ENCODE results near the gene FBXO27. TPM values are rescaled to one million over a fixed set of nuclear protein-coding genes. Genes with fewer than 3 reads are reported as not detected.

The FBXO27 gene
- total and polyA plus RNA-seq, 2 of the 4 experiments (the other 2 are of a cell fraction): 0.18 to 0.50 TPM

GRCh38 chr19:39064405-39064804, 32.1 kb upstream of the FBXO27 start:
- ATAC-seq (ENCODE audit: low read depth): no peak
- Histone ChIP-seq H2BK15ac (ENCODE audit: low read depth, low read length) (no peak overlapping the region), H3K36me3 (ENCODE audit: control insufficient read depth, insufficient read depth, low read length) (no peaks in the 10 kb centered on the region), H3K4me3 (ENCODE audit: insufficient read depth, low read depth, low read length) (no peak overlapping the region), H2AK5ac (ENCODE audit: low read depth, low read length) (no peak overlapping the region), H2BK20ac (ENCODE audit: low read depth, low read length) (no peak overlapping the region), H3K18ac (ENCODE audit: low read depth, low read length) (no peak overlapping the region), H2BK120ac (ENCODE audit: low read depth, low read length) (no peak overlapping the region), H4K20me1 (ENCODE audit: insufficient read depth, low read length) (no peaks in the 10 kb centered on the region), H4K5ac (ENCODE audit: low read depth, low read length) (no peak overlapping the region), H3K27me3 (ENCODE audit: control insufficient read depth, insufficient read depth, low read length) (peaks cover 4% of the 10 kb centered on the region), H2AFZ (replicated peaks; ENCODE audit: low read length, poor library complexity) (no peak overlapping the region), H2AK9ac (replicated peaks; ENCODE audit: low read depth, low read length, poor library complexity) (no peak overlapping the region), H3K79me1 (ENCODE audit: low read depth in 1 of 2, low read length in 2 of 2) (no peaks in the 10 kb centered on the region), H4K91ac (ENCODE audit: insufficient read depth, low read depth, low read length) (no peak overlapping the region), H3K9me3 (ENCODE audit: control insufficient read depth, insufficient read depth, low read length) (0 out of 2 replicates have a peak, but pooled peaks cover 2% of the 10 kb centered on the region), H2BK5ac (ENCODE audit: low read depth, low read length, poor library complexity, severe bottlenecking) (no peak overlapping the region), H3K4me2 (ENCODE audit: low read depth, low read length) (no peak overlapping the region), H3K9me1 (ENCODE audit: insufficient read depth, low read length) (no peaks in the 10 kb centered on the region), H3K4me1 (ENCODE audit: control insufficient read depth, insufficient read depth, low read length) (no peaks in the 10 kb centered on the region), H3K56ac (ENCODE audit: extremely low read depth, insufficient read depth, low read length) (no peak overlapping the region), H3K27ac (ENCODE audit: insufficient read depth, low read length) (no peak overlapping the region), H4K8ac (ENCODE audit: low read depth in 2 of 2, low read length in 2 of 2) (no peak overlapping the region), H3K9ac (ENCODE audit: low read depth, low read length) (no peak overlapping the region), H3K4ac (ENCODE audit: low read depth, low read length) (no peak overlapping the region), H3K23ac (ENCODE audit: low read depth, low read length) (no peak overlapping the region), H3K14ac (replicated peaks; ENCODE audit: low read depth, low read length) (no peak overlapping the region)
- ChIA-PET POLR2A (ENCODE audit: unreplicated experiment) (no interaction called here), CTCF (no interaction called here)
- TF ChIP-seq CEBPB (IDR thresholded peaks at IDR 0.05; ENCODE audit: low read depth, low read length) (no peak), MXI1 (IDR thresholded peaks at IDR 0.05; ENCODE audit: borderline replicate concordance, low read depth, low read length) (no peak)
- intact Hi-C loops (cut with micrococcal nuclease): no loop called here
- DNase-seq: no peak
- BruUV-seq (replicated peaks): no TSS peak
- no CpG with 5 or more reads among the region's 6 CpGs for WGBS, 2 experiments (ENCODE audit: extremely low coverage in 2 of 2, insufficient read length in 1 of 2)
- in situ Hi-C loops (cut with MboI; ENCODE audit: low sequenced_read_pairs): no loop called here
- dilution Hi-C loops (cut with HindIII; ENCODE audit: low sequenced_read_pairs, unreplicated experiment): no loop called here

Measured in IMR-90 (cell line).